Activated CD8-positive, alpha-beta memory T cell treated with anti-CD3 and anti-CD28 coated beads for 4 hours (primary cell): ENCODE measurements around the gene LRCH2.

Source experiments
- DNase-seq, 2 donors: peaks; one replicate each; pipeline ENCODE4 v3.0.0-alpha.2; 2020; ENCODE audit warnings: low read depth in 2 of 2

Gene LRCH2

GRCh38 chrX:115067812-115068211 is 166.1 kb downstream of the LRCH2 start:
- DNase-seq: no peak

GRCh38 chrX:115065304-115065703 is 168.6 kb downstream of the LRCH2 start:
- no peak for DNase-seq
